HL-60/S4 treated with retinoic acid at 250 ng/mL for 4 days and 3 days (cell line): ENCODE data around the gene TLR2.
"Not testable (repeated sequence)": the region's sequence is repeated elsewhere in the genome, so short reads cannot be mapped to it uniquely, and the experiment has no call there.

ENCODE experiments used
- in situ Hi-C: fragments of 300-500 bp; cut with MboI; formaldehyde crosslinking; loops from 2 replicates; pipeline ENCODE4 v1.7.0; 2022; ENCODE audit warnings: low sequenced_read_pairs

TLR2 gene

DNA sequence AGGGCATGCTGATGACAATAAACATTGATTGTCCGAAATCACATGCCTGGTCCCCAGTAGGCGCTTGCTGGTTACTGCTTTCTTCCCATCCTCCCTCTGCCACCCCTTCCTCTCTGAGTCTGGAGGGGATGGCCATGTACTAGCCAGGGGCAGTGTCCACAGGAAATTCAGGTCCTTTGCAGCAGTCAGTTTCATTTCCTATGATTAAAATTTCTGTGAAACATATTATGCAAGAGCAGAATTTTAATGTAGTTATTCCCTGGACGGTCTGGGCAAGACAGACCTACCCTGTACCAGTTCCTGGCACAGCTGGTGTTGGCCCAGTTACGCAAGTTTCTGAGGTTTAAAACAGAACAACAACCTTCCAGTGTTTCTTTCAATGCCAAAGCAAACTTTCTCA is 28.2 kb upstream of the TLR2 start:
- in situ Hi-C loops: no loop called here

DNA sequence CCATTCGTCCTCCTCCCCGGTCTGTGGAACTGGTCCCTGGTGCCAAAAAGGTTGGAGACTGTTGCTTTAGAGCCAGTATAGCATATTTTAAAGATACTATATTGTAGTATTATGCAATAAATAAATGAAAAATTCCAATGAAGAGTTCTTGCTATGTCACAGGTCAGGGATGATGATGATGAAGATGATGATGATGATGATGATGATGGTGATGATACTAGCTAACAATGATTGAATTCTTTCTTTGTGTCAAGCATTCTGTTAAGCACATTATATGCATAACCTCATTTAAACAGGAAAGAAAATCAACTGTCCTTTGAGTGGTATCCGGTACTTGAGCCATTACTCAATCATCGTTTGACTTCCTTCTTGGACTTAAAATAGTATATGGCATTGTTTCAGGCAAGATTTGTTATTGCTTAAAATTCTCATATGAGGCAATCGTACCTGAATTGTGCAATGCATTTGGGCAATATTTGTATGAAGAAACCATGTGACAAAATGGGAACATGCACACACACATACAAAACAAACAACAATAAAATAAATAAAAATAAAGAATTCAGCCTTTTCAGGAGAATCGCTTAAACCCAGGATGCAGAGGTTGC is 22.8 kb upstream of the TLR2 start:
- in situ Hi-C loops: no loop called here

DNA sequence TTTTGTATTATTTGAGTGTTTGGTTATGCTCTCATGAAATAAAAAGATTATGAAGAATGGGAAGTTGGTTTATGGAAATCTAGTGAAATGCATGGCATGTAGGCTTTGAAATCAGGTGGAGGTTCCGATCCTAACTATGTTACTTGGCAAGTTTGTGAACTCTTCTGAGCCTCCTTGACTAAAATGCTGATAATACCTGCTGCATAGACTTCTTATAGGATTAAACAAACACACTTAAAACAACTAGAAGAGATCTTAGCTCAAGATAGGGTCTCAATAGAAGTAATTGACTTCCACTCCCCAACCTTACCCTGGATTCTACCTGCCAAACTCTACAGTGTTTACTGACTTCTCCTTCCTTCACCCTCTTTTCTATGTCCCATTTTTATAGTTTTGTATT is 22.2 kb upstream of the TLR2 start:
- in situ Hi-C loops: no loop called here

DNA sequence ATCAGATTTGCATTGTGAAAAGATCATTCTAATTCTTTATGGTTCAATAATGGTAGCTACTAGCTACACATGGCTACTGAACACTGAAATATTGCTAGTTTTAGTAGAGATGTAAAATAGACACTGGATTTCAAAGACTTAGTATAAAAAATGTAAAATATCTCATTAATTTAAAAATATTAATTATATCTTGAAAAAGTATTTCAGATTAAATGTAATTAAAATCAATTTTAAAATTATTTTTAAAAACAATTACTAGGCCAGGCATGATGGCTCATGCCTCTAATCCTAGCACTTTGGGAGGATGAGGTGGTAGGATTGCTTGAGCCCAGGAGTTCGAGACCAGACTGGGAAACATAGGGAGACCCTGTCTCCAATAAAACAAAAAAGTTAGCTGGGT is 20.4 kb upstream of the TLR2 start:
- in situ Hi-C loops: no loop called here

DNA sequence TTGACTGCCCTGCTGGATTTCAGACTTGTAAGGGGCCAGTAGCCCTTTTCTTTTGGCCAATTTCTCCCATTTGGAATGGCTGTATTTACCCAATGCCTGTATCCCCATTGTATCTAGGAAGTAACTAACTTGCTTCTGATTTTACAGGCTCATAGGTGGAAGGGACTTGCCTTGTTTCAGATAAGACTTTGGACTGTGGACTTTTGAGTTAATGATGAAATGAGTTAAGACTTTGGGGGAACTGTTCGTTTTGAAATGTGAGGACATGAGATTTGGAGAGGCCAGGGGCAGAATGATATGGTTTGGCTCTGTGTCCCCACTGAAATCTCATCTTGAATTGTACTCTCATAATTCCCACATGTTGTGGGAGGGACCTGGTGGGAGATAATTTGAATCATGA is 17.6 kb upstream of the TLR2 start:
- in situ Hi-C loops: not testable (repeated sequence)

DNA sequence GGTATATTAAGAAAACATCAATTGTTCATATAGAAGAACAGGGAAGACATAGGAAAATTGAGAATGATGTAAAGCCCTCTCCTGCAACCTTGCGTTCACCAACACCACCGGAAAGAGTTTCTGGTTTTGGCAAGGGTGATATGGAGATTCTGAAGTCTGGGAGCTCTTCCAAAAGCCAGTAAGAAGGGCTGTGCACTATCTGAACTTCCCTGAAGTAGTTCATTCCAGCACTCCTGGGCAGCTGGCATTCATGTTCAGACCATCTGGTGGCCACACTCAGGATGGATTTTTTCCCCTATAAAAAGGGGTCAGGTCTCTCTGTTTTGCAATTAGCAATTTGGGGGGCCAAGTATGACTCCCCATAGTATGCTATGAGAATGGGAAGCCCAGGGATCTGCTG is 15.4 kb upstream of the TLR2 start:
- in situ Hi-C loops: no loop called here

DNA sequence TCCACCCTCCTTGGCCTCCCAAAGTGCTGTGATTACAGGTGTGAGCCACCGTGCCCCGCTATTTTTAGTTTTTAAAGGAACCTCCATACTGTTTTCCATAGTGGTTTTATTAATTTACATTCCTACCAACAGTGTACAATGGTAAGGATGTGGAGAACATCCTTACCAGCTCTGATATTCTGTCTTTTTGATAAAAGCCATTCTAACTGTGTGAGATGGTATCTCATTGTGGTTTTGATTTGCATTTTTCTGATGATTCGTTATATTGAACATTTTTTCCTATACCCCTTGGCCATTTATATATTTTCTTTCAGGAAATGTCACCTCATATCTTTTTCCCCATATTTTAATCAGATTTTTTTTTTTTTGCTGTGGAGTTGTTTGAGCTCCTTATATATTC is 14.2 kb upstream of the TLR2 start:
- in situ Hi-C loops: no loop called here

DNA sequence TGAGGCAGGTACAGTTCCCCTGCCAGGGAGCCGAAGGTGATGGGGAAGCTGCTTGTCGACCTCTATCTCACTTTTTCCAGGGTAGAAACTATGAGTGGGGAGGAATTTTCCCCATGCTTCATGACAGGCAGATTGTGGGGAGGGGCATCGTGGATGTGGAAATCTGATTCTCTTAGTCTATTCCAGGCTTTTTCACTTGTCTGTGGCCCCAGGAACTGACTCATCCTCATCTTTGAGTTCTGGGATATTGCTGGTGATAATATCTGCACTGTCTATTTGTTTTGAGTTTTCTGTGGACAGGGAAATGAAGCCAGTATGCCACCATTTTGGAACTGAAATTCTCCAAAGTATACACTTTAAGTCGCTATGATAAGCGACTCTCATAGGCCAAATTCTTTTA is 7.6 kb upstream of the TLR2 start:
- in situ Hi-C loops: no loop called here

DNA sequence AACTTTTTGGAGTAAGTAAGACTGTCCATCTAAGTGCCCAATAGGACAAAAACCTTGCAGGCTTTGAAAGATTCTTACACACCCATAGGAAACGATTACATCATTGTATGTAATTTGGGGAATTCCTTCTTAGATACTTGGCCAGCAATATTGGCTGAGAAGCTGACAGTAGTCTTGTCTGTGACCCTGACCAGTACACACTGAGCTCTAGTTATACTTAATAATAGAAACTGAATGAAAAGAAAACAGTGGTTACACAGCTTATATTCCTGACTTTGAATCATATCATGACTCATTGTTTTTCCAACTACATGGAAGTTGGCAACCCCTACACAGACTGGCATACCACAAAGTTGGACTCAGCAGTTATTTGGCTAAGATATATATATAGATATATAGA is 7.1 kb upstream of the TLR2 start:
- in situ Hi-C loops: no loop called here

DNA sequence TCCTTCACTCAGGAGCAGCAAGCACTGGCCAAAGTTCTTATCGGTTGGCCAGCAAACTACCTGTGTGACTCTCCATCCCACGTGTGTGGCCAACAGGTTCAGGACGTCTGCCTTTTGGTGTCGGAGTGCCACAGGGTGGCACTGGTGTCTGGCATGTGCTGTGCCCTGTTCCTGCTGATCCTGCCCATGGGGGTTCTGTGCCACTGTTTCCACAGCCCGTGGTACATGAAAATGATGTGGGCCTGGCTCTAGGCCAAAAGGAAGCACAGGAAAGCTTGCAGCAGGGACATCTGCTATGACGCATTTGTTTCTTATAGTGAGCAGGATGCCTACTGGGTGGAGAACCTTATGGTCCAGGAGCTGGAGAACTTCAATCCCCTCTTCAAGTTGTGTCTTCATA is 4.6 kb upstream of the TLR2 start:
- in situ Hi-C loops: no loop called here

DNA sequence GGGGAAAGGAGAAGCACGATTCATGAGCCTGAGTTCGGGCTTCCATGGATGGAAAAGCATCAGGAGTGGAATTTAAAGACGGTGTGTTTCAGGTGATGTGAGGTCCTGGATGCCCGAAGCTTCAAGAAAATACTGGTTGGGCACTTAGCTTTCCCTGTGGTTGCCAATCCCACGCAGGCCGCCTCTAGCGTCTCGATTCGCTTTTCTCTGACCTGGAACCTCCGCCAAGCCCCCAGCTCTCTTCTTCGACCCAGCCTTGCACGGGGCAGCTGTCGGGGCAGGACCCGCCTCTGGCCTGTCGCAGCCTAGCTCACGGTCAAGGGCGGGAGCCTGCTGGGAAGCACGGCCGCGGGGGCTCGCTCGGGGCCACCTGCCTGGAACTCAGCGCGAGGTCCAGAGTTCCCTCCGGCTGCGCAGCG is 308 bp upstream of the TLR2 start:
- in situ Hi-C loops: no loop called here

DNA sequence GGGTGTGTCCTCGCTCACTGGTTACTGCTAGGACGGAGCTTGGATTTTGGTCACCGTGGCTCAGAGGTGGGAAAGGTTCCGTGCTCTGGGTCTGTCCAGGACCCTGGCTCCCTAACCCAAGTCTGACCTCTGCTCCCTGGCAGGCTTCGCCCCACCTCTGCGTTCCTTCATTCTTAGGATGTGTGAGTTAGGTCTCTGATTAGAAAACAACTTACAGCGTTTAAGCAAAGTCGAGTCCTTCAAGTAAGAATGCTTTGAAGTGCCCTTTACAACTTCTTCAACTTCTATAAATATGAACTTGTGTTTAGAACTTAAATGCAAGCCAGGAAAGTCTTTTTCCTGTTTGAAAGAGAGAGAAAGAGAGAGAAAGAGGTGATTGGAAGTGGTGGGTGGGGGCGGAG is 891 bp downstream of the TLR2 start:
- in situ Hi-C loops: no loop called here

DNA sequence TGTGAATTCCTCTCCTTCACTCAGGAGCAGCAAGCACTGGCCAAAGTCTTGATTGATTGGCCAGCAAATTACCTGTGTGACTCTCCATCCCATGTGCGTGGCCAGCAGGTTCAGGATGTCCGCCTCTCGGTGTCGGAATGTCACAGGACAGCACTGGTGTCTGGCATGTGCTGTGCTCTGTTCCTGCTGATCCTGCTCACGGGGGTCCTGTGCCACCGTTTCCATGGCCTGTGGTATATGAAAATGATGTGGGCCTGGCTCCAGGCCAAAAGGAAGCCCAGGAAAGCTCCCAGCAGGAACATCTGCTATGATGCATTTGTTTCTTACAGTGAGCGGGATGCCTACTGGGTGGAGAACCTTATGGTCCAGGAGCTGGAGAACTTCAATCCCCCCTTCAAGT is 20.4 kb downstream of the TLR2 start:
- in situ Hi-C loops: no loop called here

DNA sequence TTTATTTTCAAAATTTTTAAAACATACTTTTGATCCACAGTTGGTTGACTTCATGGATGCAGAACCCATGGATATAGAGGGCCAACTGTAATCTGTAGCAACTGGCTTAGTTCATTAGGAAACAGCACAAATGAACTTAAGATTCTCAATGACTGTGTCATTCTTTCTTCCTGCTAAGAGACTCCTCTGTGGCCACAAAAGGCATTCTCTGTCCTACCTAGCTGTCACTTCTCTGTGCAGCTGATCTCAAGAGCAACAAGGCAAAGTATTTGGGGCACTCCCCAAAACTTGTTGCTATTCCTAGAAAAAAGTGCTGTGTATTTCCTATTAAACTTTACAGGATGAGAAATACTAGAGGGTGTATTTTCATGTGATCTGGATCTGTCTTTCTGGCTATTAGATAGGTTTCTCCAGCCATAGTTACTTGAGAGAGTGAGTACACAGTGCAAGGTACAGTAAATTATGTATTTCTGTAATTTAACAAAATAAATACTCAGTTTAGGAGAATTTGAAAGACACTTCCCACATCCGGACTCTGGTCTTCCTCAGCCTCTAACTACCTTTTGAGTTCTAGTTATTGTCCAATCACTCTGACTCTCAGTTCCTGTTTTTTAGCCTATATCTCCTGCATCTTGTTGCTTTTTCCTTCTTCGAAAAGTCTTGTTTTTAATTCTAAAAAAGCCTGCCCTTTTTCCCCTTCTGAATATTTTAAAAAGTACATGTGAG is 21.8 kb downstream of the TLR2 start:
- in situ Hi-C loops: no loop called here

DNA sequence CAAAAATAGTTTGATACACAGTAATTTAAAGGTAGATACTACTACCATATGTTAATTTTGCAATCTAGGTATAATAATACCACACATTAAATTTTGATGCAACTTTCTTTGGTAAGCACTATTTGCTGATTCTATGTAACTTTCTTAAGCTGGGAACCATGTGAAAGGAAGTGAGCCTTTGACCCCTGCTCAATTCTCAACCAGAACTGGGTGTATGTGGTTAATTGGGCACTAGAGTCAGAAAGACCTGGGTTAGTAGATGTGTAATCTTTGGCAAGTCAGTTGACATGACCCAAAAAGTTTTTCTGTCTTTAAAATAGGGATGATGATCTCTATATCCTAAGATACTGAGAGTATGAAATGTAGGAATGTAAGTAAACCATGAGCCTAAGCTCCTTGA is 22.4 kb downstream of the TLR2 start:
- in situ Hi-C loops: no loop called here

DNA sequence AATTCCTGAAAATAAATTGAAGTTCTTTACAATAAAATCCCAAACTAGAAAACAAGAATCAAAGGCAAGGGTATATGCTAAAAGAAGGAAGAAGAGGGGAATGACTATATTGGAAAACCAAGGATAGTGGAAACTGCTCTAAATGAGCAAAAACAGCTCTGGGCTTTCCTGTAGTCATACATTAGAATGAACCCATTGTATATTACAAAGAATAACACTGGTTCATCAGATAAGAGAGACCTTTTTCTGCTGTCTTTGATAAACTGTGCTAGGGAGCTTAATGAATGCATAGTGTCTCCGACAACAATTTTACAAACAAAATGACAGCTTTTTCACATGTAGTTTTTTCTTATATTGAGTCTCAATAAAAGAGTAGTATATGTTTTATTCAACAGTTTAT is 26.6 kb downstream of the TLR2 start:
- in situ Hi-C loops: no loop called here

DNA sequence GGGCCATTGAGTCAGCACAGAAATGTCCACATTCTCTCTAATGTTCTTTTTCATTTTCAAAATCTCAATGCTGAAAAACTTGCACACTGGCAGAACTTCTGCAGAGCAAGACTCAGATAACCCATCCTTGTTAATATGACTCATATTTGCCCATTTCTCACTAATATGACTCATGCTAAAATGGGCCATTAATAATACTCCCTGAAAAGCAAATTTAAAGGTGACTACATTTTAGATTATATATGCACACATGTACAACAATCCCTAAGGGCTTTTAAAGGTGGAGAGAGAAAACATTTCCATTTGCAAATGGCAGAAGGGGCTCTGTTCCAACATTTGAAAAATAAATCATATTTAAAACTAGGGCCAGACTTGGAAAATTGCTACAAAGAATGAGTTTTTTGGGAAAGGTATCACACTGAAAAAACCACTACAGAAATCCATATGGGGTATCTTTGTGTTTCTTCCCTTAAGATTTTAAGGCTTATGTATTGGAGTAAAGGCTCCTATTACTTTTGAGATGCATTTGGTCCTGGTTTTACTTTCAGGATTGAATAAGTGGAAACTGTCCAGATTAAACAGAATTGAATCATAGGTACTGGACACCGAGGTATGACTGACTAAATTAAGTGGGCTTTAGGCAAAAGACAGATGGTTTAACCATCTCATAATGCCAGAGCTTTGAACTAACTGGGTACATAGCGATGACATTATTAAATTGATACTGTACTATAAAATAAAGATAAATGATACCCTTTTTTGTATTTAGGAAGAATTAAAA is 30.0 kb downstream of the TLR2 start:
- in situ Hi-C loops: no loop called here

DNA sequence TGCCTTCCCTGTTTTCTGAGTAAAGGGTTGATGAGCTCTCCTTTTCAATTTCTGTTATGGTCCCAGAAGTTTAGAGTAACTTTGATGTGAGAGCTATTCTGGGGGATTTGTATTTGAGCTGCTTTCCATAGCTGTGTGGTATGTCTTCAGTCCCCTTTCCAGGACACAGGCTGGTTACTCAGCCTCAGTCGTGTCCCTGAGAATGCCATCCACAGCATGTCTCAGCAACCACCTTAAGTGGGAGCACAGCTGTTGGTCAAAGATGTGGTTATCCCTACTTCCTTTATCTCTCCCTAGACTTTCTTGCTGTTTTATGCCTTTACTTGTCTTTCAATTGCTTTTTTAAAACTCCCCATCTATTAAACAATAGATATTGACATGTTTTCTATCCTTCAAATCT is 38.0 kb downstream of the TLR2 start:
- in situ Hi-C loops: no loop called here

DNA sequence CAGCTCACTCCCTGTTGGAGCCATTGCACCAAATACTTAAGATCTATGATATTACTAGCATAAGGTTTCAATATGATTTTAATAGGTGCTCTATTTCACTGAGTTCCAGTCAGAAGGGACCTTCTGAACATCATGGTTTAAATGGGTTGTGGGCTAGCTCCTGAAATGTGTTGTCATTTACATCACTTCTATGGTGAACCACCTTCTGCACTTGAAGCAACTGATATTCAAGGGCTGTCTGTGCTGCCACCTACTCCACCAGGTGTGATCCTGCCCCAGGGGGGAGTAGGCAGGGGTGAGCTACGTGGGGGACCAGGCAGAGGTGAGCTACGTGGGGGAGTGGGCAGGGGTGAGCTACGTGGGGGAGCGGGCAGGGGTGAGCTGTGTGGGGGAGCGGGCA is 40.5 kb downstream of the TLR2 start:
- in situ Hi-C loops: no loop called here

DNA sequence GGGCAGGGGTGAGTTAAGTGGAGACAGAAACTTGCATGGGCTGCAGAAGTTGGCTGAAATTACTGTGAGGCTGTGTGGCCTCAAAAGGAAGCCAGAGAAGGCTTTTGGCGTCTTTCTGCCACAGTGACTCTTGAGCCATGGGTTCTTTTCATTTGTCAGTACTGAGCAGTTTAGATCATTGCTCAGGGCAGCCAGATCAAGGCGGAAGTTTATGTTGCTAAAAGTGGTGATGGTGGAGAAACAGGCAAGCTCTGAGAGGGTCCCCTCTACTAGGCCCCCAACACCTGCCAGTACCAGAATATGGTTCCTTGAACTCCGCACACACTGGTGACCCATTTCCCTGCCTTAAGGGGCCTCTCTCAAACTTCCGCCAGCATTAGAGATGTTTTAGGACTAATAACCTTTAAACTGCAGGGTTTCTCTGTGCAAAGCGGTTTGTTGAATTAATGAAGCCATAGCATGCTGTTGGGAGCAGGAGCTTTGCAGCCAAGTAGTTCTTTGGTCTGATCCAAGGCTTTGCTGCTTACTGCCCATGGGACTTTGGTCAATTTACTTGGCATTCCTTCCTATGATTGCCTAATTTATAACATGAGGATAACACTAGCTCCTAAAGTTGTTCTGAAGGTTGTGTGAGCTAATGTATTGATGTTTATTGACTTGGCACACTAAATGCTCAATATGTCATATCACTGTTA is 41.2 kb downstream of the TLR2 start:
- in situ Hi-C loops: no loop called here

DNA sequence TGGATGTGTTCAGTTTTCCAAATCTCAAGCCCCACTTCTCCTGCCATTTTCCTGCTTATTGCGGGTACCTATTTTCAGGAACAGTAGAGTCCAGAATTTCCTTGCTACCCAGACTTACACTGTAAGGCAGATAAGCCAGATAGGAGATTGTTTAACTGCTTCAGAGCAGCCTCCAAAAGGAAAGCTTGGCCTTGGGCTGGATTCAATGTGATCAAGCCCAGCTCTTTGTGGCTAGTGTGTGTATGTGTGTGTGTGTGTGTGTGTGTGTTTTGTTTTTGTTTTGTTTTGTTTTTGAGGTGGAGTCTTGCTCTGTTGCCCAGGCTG is 41.7 kb downstream of the TLR2 start:
- in situ Hi-C loops: no loop called here

DNA sequence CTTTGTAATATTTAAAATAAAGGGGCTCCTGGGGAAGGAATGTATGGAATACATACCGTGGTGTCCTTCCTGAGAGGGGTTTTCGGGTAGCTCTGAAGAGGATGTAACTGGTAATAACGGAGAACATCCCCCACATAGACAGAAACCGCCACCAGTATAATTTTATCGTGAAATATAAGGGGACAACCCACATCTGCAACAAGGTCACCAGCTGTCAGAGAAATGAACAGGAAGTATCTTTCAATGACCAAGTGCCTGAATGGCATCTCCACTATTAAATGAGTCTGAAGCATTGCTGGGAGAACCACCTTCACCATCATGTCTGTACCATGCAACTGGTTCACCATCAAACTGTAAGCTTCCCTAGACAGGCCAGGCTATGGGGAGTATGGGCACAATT is 44.1 kb downstream of the TLR2 start:
- in situ Hi-C loops: no loop called here
